SK-N-MC (cell line): Measurements from ENCODE around the gene IGF1R.

Experiments
- EZH2 ChIP-seq: fragments of 200-600 bp; sonication (generic); IDR thresholded peaks from one replicate; pipeline ENCODE4 v1.6.1; 2017; ENCODE audit warnings: antibody characterized with exemption
- POLR2AphosphoS5 ChIP-seq: IDR thresholded peaks from 2 replicates; pipeline ENCODE4 v1.6.1; 2012; ENCODE audit warnings: mild to moderate bottlenecking, low read depth, low read length, borderline replicate concordance

- no peak for TF ChIP-seq POLR2AphosphoS5
- TF ChIP-seq EZH2, result no peak
Measured at GRCh38 chr15:98767692-98768091, 119.4 kb downstream of the IGF1R start.
